Medulla oblongata (tissue), 1 donor: ENCODE data around the gene COPZ2.
"Not testable (repeated sequence)": the region's sequence is repeated elsewhere in the genome, so short reads cannot be mapped to it uniquely, and the experiment has no call there.

Experiments
- DNase-seq: peaks from one replicate; pipeline ENCODE4 v3.0.0-alpha.2; 2015; ENCODE audit errors: extremely low spot score

The COPZ2 gene

GRCh38 chr17:48031966-48032365 is 5.6 kb downstream of the COPZ2 start:
- no peak for DNase-seq

GRCh38 chr17:48030531-48030930 is 7.1 kb downstream of the COPZ2 start:
- no peak for DNase-seq

- no peak for DNase-seq
Measured at GRCh38 chr17:48028736-48029135, 8.9 kb downstream of the COPZ2 start.

GRCh38 chr17:48027322-48027981 is 10.1 kb downstream of the COPZ2 start:
- DNase-seq, result no peak

GRCh38 chr17:48026502-48027321 is 10.9 kb downstream of the COPZ2 start:
- peak; percentile 92 for DNase-seq

GRCh38 chr17:48025904-48026501 is 11.6 kb downstream of the COPZ2 start:
- no peak for DNase-seq

DNA sequence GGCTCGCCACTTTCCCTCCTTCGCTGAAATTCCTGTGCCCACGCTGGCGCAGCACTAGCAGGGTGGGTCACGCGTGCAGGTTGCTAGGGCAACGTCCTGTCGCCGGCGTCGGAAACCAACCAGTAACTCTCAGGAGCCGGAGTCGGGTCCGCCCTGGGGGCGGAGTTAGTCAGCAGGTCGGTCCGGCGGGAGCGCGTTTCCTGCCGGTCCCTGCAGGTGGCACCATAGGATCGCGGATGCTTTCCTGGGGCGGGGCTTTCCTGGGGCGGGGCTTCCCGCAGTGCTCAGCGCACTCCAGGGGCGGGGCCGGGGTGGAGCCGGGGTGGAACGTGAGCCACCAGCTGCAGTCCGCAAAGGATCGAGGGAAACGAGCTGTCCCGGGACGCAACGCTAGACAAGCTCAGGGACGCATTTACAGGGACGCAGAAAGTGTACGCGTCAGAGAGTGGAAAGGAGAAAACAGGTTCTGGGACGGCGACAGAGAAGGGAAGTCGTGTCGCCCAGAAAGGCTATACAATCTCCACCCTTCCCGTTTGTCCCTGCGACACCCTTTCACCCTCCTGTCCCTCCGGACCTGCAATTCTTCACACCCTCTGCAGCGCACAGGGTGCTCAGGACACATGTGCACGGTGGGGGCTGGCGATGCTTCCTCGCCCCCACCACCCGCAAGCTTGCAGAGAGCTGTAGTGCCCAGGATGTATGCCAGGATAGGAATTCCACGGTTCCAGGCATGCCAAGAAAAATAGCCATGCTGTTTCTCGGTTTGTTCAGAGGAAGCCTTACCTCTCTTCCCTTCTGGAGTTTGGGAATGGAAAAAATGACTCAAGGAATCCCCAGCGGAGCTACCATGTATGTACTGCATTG is 12.3 kb downstream of the COPZ2 start:
- DNase-seq, result peak; percentile 99

DNA sequence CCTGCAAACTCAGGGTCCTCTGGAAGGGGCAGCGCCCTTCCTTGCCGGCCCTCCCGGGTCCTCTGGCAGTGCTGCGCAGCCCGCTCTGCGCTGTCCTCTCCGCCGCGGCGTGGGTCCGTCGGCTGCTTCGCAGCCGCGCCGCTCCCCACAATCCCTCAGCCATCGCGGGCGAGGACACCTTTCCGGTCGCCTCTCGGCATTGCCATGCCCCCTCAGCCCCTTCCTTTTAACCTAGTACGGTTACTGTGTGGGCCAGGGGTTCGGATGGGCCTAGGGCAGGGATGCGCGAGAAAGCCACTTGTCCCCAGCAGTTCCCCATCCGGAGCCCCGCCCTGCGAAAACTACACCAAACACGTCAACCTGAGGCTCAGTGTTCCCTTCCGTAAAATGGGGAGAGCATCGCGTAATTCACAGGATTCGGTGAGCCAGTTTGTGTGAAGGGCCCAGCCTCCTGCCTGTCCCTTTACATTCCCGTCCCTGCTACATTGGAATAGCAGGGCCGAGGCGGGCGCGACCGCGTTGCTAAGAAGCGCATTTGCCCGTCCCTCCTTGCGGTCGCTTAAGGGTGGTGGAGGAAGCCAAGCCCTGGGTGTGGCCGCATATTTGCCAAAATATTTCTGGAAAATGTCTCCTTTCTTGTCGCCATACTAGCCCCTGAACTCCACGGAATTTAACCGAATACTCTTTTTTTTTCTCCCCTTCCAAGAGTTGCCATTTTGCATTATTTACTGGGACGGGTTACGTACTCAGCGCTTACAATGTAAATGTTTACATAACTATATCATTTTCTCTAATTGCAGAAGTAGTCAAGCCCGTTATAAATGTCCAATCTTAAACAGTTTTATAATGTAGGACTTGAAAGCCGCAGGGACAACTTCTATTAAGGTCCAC is 13.2 kb downstream of the COPZ2 start:
- DNase-seq, result peak; percentile 47

GRCh38 chr17:48023400-48024148 is 14.0 kb downstream of the COPZ2 start:
- DNase-seq, result peak; percentile 95

- no peak for DNase-seq
Measured at GRCh38 chr17:48022901-48023300, 14.7 kb downstream of the COPZ2 start.

DNA sequence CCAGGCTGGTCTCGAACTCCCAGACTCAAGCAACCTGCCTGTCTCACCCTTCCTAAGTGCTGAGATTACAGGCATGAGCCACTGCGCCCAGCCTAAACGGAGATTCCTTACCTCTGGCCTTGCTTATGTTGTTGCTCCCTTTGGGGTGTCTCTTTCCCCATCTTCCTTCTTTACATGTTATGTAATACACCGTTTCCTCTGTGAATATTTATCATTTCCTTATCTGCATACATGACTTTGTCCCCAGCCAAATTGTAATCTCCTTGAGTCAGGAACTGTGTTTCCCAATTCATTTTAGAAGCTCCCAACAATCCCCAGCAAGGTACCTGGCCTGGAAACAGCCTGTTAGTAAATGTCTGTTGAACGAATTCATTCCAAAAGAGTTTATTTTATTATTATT is 15.7 kb downstream of the COPZ2 start:
- DNase-seq, result no peak

GRCh38 chr17:48017817-48018158 is 19.8 kb downstream of the COPZ2 start:
- DNase-seq, result not testable (repeated sequence)

GRCh38 chr17:48016112-48016511 is 21.5 kb downstream of the COPZ2 start:
- no peak for DNase-seq

- no peak for DNase-seq
Measured at GRCh38 chr17:48014595-48015111, 22.9 kb downstream of the COPZ2 start.

- no peak for DNase-seq
Measured at GRCh38 chr17:48013876-48014594, 23.6 kb downstream of the COPZ2 start.

DNA sequence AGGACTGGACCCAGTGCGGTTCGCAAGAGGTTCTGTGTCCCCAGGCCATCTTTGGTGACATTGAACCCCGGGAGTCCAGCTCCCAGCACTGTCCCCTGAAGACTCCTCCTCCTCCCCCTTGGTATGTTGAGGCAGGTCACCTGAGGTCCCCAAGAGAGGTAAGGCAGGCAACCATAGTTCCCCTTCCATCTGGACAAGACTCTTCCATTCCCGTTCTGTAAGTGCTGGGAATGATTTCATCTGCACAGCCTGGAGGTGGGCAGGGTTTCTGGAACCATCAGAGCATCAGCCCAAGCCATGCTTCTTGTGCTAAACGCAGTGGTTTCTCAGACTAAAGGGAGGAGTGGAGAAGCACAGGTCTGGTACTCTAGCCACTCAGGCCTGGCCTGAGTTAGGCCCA is 24.9 kb downstream of the COPZ2 start:
- no peak for DNase-seq

DNA sequence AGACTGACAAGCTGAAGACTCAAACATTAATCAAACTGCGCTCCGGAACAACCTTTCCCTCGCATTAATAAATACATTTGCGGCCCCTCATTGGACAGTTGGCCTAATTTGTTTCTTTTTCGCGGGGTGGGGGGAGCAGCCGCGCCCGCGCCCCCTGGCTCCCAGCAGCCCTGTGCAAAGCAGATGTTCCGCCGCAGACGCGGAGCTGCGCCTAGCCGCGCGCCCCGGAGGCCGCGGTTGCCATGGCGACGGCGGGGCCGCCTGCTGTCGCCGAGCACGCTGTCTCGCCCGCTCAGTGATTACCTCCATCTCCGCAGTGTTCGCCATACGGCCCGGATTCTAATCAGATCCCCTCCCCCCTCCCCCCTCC is 25.5 kb downstream of the COPZ2 start:
- no peak for DNase-seq

GRCh38 chr17:48011405-48012150 is 26.0 kb downstream of the COPZ2 start:
- peak; percentile 55 for DNase-seq

- DNase-seq, result no peak
Measured at GRCh38 chr17:48010193-48010592, 27.4 kb downstream of the COPZ2 start.
